DMS153 treated with DMSO at 0.1 percent for 48 hours (cell line): ENCODE data around the gene IRS4.

Source experiments
- DNase-seq: peaks from one replicate; lab custom pipeline; 2025; ENCODE audit not compliant: unreplicated experiment; lab: John Stamatoyannopoulos, UW

The IRS4 gene

DNA sequence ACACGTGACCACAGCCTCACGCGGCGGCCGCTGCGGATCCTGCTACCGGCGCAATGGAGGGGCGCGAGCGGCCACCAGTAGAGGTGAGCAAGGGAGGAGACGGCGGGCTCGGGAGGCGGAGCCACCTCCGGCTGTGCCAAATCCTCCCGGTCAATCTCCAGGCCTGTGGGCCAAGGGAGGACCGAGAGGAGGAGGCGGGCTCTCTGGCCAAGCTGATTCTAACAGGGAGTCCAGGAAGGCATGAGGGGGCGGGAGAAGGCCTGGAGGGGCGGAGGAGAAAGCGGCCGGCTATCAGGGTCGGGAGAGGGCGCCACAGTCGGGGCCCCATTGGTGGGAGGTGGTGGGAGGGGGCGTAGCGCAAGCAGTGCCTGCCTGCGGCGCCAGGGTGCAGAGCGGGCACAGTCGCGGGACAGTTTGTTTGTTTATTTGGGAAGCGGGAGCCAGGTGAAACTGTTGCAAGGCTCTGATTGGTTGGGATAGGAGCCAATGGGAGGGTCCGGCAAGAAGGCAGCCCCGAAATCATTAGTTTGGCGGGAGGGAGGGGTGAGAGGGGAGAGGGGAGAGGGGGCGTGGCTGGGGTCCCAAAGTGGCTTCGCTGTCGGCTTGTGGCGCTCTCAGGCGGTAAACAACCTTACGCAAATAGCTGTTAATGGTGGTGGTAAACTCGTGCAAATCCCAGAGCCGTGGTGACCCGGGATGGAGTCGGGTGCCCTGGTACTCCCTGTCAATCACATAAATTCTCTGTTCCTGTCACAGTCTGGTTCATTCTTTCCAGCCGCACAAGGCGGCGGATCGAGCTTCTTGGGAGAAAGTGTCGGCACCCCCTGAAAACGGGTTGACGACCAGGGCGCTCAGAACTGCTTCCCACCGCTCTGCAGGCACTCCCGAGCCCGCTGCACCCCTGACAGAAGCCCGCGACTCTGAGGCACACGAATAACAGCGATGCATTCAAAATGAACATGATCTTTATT, at the start of gene IRS4:
IRS4 (minus strand) TSS at position 55 of the 971 bp plus-strand sequence.
- no peak for DNase-seq

DNA sequence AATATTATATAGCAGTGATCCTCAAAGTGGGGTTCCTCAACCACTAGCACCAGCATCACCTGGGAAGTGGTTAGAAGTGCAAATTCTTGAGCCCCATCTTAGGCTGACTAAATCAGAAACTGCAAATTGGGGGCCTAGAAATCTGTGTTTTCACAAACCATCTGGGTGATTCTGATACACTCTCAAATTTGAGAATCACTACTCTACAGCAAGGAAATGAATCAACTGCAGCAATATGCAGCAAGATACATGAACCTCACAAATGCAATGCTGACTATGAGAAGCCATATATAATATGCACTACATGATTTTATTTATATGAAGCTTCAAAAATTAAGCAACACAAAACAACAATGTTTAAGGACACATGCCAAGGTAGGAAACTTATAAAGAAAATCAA, 36.2 kb upstream of the IRS4 start:
- no peak for DNase-seq

DNA sequence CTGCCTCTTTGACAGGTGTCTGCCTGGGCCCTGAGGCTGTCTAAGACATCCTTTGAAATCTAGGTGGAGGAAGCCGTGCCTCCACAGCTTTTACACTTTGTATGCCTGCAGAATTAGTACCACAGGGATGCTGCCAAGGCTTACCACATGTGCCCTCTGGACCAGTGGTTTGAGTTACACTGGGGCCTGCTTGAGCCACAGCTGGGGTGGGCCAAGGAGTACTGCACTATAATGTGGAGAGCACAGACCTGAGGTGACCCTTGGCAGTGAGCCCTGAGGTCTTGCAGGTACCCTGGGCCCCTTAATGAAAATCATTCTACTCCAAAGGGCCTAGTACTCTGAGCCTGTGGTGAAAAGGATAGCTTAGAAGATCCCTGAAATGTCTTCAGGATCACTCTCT, 27.2 kb upstream of the IRS4 start:
- no peak for DNase-seq

DNA sequence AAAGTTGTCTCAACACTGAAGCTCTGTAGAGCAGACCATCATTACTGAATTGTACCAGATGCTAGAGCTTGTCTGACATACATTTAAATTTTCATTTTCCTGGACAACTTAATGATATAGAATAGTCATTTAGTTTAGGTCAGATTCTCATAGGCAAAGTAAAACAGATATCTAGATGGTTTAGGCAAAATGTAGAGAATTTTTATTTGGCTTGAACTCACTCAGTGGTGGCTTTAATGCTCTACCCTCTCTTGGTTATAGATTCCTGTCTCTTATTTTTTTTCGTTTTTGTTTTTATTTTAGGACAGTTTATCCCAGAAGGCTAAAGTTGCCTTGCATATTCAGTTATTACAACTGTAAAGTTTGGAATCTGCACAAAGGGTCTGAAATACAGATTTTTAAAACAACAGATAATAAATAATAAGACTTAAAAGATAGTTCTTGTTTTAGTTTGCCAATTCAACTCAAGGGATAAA, 4.0 kb upstream of the IRS4 start:
- no peak for DNase-seq

DNA sequence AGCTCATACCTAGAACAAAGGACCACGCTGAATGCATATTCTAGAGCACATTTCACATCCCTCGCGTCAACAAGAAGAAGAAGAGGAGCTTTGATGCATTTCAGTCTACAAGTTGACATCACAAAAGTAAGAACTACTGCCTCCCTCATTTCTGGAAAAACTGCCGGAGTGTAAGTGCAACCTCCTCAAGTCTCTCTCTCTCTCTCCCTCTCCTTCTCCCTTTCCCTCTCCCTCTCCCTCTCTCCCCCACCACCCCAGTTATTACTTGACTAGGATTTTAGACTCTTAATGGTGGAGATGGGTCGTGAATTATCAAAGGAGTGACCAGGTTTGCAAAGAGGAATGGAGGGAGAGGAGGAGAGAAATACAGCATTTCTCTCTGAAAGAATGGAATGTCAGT, 1.4 kb upstream of the IRS4 start:
- no peak for DNase-seq

DNA sequence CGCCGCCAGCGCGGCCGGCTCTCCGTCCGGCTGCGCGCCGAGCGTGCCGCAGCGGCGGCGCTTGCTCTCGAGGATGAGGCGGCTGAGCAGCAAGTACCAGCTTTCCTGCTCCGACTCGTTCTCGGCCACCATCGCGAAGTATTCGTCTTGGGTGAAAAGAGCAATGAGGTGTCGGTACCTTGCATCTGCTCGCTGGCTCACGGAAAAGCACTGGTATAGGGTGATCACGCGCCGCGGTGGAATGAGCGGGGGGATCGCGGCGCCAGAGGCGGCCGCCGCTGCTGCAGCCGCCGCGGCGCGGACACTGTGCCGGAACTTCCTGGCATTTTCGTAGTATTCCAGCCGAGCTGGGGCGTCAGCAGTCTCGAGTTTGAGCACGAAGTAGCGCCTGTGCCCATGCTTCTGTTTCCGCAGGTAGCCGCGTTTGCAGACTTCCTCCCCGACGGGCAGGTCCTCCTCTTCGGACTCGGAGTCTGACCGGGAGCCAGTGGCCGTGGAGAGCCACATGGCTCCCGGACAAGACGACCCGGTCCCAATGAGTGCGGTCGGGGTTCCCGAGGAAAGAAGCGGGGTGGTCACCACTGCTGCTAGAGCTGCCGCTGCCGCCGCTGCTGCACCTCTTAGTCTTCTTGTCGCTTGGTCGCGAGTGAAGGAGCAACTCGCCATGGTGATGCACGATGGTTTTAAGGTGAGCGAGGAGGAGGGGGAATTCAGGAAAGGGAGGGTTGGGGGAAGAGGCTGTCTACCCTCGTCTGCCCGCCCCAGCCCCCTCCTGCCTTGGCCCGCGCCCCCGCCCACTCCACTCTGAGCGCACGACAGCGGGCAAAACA, 469 bp downstream of the IRS4 start:
- no peak for DNase-seq

DNA sequence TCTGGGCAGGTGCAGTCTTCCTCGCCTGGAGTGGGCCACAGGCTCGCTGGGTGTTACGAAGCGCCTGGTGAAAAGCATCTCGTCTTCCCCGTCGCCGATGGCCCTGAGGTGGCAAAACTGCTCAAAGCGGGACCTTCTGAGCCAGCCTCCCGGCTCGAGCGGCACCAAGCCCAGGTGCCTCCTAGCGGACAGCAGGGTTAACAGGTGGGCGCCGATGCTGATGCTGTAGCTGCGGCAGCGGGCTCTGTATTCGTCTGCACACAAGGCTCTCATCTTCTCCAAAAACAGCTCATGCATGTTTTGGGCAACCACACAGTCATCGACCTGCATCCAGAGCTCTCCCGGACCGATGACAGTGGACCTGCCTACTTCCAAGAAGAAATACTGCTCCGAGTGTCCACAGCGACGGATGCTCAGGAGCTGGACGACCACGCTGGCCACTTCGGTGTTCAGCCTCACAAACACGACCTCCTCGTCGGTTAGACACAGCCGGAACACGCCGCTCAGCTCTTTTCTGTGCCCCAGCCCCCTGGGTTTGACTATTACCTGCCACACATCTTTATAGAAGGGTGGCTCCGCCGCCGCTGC, 1.2 kb downstream of the IRS4 start:
- DNase-seq: no peak

DNA sequence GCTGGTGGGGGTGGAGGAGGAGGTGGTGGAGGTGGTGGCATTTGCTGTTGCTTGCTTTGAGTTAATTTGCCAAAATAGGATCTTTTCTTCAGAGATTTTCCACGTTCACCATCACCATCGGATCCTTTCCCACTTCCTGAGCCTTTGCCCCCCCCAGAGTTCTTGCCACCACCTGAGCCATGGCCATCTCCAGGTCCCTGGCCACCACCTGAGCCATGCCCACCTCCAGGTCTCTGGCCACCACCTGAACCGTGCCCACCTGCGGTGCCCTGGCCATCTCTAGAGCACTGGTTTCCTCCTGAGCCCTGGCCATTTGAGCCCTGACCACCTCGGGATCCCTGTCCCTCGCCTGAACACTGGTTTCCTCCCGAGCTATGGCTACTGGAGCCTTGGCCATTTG, 1.9 kb downstream of the IRS4 start:
- no peak for DNase-seq

DNA sequence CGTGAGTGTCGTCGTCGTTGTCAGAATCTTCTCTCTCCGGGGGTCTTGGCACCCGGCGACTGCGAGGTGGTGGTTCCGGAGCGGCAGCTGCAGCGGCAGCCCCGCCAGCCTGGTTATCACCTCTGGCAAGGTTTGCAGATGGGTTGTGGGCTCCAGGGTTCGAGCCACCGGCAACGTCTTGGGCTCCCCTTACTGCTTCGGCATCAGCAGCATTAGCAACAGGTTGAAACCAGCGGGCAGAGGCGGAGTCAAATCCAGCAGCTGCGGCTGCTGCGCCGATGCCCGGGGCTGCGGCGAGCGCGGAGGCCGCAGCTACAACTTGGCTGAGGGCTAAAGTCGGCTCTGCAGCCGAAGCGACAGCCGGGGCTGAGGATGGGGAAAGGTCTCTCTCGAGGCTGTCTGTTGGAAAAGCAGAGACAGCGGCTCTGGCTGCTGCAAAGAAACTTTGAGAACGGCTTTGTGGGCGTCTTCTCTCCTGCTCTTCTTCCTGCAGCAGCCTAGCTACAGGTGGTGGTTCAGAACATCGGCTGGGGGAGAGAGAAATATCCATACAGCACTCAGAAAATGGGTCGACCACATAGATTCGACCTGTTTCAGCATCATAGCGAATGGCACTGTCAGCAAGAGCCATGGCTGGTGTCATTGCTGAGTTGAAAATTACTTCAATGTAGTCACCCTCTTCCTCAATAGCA, 3.6 kb downstream of the IRS4 start:
- DNase-seq: no peak

DNA sequence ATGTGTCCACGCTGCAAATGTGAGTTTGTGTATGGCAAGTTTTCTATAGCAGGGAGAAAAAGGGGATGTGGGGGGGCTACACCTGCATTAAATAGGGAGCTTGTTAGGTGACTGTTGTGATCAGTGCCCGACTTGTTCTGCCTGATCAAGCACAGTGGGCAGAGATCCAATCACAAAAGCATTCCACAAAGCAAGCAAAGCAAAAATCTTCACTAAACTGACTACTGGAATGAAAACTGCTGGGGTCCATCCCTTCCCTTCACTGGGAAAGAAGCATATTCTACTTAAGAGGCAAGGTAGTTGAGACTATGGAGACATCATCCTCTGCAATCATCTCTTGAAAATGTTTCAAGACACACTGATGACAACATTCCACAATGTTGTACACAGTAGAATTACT, 5.2 kb downstream of the IRS4 start:
- no peak for DNase-seq

DNA sequence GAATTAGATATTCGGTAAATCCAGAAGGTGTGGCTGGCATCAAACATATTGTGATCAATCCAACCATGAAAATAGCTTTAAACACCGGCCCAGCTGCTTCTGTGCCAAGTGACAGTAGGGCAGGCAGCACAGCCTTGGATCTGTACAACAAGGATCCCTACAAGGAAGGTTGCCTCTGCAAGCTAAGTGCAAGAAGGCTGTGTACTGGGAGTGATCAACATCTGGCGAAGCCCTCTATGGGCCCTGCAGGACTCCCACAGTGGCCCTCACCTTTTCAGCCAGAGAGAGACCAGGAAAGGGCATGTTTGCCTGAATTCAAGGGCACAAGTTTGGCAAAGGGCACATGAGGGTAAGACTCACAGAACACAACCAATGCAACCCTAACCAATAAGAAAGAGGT, 9.6 kb downstream of the IRS4 start:
- no peak for DNase-seq

DNA sequence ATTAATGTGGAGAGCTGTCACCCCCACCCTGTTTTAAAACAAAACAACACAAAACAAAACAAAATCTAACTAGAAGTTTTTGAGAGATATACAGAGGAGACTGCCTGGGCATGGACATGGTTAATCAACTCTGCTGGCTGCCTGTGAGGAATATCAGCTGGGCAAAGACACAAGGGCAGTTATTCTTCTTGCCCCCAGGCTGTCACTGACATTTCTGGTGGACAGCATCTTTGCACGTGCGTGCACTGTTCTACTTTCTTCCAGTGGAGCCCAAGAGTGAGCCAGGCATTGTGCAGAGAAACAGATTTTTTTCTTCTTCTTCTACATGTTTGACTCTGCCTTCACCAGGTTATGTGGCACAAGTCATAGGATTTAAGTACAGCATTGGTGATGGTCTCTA, 13.8 kb downstream of the IRS4 start:
- no peak for DNase-seq

DNA sequence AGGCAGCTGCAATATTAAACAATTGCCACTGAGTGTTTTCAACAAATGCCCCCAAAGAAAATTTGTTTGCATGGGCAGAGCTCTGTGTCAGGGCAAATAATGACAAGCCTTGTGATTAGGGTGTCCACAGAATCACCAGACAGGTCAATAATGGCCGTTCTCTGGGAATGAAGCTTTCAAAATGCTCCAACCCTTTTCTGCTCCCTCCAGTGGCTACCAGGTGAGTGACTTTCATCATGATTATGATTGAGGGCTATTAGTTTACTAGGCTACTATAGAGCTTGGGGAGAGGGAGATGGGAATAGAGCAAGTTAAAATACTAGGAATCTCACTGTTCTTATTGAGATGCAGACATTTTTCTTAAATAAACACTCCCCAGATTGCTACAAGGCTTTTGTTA, 23.5 kb downstream of the IRS4 start:
- DNase-seq: no peak

DNA sequence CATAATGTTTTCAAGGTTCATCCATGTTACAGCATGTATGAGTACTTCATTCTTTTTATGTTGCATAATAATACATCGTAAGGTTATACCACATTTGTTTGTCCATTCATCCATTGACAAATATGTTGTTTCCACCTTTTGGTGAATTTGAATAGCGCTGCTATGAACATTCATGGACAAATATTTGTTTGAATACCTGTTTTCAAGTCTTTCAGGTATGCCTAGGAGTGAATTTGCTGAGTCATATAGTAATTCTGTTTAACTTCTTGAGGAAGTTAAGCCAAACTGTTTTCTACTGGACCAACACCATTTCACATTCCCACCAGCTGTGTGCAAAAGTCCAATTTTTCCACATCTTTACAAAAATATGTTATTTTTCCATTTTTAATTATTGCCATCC, 31.5 kb downstream of the IRS4 start:
- no peak for DNase-seq

DNA sequence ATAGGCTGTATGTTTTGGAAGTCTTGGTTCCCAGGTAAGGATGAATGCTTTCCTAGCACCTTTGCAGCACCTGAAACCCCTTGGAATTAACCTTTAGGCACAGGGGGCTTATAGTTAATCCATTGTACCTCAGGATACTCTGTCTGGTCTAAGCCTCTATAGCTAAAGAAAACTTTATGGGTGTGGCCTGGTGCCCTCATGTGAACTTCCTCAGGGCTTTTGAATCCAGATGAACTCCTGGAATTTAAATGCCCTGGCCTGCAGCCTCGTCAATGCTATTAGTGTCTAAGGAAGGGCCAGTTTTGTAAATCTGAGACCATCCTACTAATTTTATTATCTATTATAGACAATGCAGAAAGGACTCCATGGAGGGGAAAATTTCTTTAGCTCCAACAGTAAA, 33.8 kb downstream of the IRS4 start:
- no peak for DNase-seq

DNA sequence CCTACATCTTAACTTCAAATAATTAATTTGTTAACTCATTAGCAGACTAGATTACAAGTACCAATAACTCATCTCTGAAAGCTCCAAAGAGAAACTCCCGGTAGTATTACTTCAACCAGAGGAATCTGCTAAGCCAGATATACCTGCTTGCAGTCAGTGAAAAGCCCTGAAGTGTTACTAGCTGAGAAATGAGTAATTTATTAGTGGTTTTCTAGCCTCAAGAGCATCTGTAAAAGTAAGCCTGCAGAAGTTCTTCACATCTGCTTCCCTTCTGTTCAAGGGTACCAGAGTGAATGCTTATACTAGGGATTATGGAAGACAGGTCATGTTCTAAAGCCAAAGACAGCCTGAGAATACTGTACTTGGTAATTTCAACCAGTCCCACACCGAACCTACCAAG, 34.7 kb downstream of the IRS4 start:
- no peak for DNase-seq

DNA sequence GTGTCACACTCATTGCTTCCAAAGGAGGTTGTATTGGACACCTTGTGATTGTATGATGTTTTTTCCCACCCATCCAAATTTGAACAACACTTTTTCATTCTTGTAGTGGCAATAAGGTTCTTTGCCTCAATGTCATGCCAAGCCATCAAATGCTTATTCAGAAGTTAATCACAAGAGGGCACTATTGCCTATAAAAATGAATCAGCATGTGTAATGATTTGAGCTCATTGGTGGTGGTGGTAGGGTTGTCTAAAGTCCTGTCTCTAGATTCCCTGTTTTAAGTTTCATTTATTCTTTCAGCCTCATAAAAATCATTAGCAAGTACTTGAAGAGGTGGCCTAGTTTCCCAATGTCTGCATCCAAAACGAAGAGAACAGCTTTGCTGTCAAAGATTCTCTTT, 37.0 kb downstream of the IRS4 start:
- no peak for DNase-seq

DNA sequence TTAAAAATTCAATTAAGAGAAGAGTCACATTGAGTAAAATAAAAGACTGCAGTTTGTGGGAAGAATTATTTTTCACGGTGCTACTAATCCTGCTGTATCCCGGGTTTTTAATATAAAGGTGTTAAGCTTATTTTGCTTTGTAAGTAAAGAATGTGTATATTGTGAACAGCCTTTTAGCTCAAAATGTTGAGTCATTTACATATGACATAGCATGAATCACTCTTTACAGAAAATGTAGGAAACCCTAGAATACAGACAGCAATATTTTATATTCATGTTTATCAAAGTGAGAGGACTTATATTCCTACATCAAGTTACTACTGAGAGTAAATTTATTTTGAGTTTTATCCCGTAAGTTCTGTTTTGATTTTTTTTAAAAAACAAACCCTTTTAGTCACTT, 39.7 kb downstream of the IRS4 start:
- no peak for DNase-seq
